Fibroblast of gingiva (primary cell): ENCODE measurements around the gene FAM43B.
"Not testable (repeated sequence)": the region's sequence is repeated elsewhere in the genome, so short reads cannot be mapped to it uniquely, and the experiment has no call there.

Experiments
- DNase-seq: peaks from one replicate; pipeline ENCODE4 v3.0.0-alpha.2; 2011; ENCODE audit warnings: low read depth

The FAM43B gene, protein sequence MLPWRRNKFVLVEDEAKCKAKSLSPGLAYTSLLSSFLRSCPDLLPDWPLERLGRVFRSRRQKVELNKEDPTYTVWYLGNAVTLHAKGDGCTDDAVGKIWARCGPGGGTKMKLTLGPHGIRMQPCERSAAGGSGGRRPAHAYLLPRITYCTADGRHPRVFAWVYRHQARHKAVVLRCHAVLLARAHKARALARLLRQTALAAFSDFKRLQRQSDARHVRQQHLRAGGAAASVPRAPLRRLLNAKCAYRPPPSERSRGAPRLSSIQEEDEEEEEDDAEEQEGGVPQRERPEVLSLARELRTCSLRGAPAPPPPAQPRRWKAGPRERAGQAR

DNA sequence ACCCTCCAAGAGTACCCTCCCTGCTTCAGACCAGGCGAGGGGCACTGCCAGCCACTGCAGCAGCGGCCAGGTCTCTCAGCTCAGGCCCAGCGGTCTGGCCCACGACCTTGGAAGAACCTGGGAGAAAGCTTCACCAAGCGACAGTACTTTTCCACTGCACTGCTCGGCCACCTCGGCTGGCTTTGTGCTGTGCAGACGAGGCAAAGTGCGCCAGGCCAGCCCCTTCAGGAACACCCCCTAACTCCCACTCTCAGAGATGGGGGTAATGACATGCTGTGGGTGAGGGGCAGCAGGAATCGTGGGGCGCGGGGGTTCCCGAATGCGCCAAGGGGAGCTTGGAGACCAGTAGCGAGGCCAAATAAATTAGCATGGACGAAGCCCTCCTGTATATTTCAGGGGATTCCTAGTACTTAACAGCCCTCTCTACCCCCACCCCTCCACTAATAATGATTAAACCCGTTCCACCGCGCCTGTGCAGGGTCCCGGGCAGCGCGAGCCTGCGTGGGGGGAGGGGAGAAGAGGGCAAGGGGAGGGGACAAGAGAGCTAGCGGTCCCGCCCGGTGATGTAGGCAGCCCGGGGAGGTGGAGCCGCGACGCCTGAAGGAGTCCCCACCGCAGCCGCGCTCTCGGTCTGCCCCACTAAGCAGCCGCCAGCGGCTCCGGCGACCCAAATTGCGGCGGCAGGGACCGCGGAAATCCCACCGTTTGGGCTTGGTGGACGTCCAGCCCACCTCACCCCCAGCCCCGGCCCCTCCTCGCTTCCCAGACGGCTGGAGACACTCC, at the start of gene FAM43B:
Gene FAM43B, plus strand, starts transcription at position 629 of the 783 bp plus-strand sequence. CDS start 401 bp downstream, outside the sequence.
- no peak for DNase-seq

DNA sequence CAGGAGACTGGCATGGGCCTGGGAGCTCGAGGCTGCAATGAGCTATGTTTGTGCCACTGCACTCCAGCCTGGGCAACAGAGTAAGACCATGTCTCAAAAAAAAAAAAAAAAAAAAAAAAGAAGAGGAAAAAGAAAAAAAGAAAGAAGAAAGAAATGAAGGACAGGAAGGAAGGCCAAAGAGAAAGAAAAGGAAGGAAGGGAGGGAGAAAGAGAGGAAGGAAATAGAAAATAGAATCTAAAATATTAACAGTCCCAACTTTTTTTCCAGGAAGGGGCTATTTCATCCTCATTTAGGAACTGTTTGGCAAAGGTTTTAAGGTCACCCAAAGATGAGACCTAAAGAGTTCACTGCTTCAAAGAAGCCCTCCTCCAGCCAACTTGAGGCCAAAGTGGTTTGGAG, 46.9 kb upstream of the FAM43B start:
- DNase-seq = no peak

DNA sequence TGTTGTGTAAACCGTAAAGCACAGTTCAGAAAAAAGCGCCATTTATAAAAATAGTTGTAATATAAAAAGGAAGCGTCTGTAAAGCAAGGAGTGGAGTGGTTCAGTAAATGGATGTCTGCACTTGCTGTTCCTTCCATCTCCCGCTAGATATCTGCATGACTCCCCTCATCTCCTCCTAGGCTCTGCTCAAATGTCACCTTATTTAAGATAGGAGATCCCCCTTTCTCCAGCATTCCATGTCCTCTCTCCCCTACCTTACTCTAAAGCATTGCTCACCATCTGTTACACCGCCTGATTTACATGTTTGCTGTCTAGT, 45.2 kb upstream of the FAM43B start:
- no peak for DNase-seq

DNA sequence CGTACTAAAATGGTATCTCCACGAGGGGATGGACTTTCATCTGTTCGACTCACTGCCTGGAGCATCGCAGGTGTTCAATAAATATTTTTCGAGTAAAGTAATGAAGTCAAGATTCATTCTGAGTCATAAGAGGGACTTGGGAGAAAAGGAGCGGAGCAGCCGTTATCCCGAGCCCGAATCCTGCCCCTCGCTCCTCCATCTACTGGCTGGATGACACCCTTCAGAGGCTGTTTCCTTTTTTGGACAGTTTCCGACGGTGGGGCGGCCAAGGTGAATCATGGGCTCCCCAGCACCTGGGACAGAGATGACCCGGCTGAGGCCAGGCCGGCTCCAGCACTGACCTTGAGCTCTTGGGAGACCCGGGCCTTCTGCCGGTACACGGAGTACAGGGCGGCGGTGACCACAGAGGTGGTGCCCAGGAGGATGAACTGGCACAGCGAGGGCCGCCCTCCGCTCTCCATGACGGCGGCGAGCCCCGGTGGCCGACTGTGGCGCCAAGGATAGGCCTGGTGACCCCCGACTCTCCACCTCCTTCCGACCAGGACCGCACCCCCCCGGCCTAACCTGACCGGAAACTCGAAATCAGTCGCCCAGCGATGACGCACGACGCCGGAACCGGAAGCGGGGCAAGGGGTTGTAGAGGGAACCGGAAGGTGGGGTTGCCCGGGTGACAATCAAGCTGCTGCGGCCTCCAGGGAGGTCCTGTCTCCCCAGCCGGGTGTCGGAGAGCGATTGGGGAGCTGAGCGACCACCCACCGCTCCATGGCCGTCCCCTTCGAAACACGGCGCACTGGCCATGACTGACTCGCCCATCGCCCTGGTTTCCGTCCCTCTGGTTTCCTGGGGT, 44.6 kb upstream of the FAM43B start, which contains the start of gene MUL1:
Gene MUL1, minus strand, starts transcription at position 588 of the 847 bp plus-strand sequence. Its CDS starts 127 bp downstream, at position 461.
- peak; percentile 89 for DNase-seq

DNA sequence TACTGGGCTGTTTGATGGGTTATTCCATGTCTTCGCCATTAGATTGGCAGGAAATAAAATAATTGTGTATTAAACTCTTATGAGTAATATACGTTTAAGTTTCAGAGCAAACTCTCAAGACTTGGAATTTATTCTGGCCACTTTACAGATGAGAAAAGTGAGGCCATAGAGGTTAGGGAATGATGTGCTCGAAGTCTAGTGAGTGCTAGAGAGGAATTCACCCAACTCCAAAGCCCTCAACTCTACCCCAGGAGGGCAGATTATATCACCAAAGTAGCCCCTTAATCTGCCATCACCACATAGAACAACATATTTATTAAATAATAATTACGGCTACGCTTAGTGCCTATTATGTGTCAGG, 44.0 kb upstream of the FAM43B start:
- DNase-seq = no peak

DNA sequence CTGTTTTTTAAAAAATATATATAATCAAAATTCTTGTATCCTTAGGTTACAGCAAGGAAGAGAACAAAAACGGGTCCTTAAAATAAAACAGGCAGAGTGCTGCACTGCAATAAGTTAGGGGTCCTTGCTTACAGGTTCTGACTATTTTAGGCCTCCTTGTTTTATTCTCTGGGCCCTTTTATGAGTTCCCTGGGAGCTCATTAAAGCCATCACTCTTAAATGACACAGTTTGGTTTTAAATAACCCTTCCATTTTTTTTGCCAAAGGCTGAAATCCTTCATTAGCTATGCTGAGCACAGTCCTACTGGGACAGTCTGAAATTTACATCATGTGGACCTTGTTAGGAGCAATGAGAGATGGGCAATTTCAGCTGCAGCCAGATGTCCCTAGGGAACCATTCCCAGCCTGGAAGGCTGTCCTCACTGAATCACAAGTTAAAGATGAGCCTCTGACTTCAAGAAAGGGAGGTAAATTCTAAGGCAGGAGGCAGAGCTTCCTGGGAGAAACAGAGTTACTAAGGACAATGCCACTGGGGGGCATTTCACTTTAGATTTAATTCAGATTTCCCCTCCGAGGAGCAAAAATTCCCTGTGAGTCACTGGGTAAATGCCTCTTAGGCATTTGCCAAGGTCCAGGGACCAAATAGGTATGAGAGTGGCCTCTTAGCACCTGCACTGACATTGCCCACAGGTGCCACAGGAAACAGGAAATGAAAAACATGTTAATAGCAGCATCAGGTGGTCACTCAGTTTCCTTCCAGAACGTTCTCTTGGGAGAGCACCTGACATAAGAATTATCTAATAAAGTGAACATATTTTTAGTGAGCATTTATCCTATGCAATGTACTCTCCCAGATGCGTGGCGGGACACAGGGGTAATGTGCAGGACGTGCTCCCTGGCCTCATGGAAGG, 40.6 kb upstream of the FAM43B start:
- DNase-seq = peak; percentile 58

DNA sequence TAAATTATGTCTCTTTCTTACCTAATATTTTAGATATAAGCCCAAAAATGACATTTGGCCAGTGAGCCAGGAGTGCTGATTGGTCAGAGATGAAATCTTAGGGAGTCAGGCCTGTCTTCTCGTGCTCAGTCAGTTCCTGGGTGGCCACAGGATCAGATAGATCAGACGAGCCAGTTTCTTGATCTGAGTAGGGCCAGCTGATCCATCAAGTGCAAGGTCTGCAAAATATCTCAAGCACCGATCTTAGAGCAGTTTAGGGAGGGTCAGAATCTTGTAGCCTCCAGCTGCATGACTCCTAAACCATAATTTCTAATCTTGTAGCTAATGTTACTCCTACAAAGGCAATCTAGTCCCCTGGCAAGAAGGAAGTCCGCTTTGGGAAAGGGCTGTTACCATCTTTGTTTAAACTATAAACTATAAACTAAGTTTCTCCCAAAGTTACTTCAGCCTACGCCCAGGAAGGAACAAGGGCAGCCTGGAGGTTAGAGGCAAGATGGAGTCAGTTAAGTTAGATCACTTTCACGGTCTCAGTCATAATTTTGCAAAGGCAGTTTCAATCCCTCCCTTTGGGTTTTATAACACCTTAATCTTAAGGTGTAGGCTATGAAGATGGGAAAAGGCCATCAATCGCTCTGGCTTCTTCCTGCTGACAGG, 32.6 kb upstream of the FAM43B start:
- not testable (repeated sequence) for DNase-seq

DNA sequence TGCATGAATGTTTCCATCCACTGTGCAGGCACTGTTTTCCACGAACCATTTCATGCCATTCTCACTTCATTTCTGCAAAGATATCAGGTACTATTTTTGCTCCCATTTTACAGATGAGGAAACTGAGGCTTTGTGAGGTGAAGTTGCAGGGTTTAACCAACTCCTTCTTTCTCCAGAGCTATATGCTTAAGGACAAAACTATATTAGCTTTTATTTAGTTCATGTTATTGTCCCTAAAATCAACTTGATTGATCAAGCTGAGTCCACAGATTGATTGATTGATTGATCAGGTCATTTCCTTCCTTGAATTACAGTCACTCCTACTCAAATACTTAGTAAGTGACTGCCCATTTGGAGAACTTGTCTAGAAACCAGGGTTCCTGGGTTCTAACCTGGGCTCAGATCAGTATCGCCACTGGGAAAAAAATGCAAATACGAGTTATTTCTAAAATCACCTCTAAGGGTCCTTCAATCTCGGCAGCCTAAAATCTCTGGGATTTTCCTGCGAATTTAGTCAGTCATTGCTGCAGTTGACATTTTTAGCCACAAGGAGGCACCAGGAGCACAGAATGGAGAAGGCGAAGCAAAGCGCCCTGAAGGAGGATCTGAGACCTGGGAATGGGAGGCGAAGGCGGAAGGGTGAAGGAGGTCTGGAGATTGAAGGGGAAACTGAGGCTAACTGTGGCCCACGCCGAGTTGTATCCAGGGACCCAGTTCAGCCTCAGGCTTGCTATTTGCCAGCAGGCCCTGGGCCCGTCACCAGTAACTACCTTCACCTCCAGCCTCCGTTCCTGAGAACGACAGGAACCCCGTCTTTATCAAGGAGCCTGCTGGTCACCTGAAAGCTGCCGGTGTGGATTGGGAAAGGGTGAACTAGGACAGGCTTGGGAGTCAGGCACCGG, 30.2 kb upstream of the FAM43B start:
- DNase-seq = peak; percentile 56

DNA sequence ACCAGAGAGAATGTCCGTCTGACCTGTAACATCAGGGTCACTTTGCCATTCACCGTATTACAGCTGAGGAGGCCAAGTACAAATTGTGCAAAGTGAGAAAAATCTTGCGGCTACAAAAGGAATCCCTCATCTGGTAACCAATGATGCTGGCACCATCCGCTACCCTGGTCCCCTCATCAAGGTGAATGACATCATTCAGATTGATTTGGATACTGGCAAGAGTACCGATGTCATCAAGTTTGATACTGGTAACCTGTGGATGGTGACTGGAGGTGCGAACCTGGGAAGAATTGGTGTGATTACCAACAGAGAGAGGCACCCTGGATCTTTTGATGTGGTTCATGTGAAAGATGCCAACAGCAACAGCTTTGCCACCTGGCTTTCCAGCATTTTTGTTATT, 26.1 kb upstream of the FAM43B start:
- DNase-seq = no peak

DNA sequence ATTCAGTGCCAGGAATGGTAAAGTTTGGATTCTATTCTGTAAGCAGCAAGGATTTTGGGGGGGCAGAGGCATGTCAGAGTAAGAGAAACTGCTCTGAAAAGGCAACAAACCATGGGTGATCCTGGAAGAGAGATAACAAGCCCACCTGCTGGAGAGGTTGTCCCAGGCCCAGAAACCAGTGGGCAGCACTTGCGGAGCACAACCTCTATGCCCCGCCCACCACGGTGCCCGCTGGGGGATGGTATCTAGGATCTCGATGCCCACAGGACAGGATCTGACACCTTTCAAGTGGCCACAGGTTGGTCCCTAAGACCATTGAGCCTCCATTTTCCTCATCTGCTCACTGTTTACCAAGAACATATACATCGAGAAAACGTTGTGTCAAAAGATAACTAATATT, 24.2 kb upstream of the FAM43B start:
- DNase-seq = no peak

DNA sequence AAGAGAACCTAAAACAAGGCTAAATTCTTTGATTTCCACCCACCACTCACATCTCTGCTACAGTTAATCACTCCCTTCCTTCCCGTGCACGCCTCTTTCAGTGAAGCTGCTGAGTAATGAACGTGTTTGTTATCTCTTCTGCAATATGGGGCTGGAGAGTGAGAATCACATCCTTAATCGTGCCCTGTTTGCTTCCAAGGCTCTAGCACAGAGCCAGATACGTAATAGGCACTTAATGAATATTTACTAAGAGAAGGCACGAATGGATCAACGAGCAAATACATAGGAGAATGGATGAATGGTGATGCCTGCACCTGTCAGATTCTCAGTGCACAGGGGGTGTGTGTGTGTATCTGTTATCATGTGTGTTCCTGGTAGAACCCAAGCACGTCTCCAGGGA, 22.1 kb upstream of the FAM43B start:
- no peak for DNase-seq

DNA sequence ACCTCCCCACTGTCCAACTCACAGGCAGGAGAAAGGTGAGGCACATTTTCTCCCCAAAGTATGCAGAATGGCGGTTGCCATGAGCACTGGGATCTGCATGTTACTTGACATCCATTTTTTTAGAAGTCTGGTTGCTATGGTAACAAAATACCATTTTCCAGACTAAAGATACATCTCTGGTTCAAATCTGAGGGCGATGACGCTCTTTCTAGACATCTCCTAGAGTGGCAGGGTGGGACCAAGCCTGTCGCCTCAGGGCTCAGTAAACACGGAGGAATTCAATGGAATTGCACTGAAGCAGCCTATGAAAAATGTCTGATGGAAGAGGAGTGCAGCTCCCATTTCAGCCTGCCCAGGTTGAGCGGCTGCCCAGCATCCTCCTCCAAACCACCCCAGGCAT, 21.5 kb upstream of the FAM43B start:
- DNase-seq = no peak

DNA sequence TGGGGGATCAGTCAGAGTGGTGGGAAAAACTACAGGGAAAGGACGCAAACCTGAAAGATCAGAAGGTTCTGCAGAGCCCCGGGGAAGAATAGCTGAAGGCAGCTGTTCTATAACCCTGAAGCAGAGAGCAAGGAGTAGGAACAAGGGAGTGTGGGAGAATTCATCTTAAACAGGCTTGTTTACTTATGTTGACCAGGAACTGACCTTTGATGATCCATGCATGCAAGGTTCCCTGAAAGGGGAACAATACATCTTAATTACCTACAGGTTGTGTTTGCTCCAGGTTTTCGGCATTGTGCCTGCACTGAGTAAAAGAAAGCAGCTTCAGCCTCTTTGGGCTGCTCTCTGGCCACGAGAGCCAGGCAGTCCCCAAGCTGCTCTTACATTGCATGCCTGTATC, 18.7 kb upstream of the FAM43B start:
- no peak for DNase-seq

DNA sequence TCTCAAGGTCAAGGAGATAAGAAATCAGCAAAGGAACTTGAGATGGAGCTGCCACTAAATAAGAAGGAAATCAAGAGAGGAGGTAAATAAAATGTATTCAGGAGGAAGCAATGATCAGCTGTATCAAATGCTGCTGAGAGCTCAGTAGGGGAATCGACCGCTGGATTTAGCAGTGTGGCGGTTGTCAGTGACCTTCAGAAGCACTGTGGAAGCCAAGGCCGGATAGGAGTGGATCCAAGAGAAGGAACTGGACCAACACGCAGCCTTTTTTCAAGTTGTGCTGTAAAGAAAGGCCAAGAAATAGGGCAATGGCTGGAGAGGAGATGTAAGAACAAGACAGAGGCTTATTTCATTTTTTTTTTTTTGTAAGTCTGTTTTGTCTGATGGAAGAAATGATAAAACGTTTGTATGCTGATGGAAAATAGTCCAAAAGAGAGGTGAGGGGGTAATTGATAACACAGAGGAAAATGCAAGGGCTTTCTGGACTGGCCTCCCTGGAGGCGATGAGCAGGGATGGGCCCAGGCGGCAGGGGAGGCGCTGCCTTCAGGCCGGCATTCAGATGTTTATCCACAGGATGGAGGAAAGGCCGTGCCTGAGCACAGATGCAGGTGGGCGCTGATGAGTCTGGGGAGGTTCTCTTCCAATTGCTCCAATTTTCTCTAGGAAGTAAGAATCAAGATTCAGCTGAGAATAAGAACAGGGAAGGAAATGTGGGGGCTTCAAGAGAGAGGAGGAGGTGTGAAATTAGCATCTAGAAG, 17.5 kb upstream of the FAM43B start:
- no peak for DNase-seq

DNA sequence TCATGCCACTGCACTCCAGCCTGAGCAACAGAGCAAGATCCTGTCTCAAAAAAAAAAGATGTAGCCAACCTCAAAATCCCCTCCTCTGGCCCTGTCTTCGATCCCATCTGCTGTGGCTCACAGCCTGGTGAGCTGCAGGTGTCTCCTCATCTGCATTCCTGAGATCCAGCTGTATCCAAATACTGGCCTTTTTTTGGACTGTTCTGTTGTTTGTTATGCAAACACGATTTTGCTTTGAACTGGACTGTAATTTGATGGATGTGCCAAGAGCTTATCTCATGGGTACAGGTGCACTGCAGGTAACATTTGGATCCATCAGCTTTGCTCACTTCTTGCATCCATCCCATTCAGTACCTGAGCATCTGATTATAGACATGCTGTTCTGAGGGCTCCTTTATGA, 14.1 kb upstream of the FAM43B start:
- no peak for DNase-seq

DNA sequence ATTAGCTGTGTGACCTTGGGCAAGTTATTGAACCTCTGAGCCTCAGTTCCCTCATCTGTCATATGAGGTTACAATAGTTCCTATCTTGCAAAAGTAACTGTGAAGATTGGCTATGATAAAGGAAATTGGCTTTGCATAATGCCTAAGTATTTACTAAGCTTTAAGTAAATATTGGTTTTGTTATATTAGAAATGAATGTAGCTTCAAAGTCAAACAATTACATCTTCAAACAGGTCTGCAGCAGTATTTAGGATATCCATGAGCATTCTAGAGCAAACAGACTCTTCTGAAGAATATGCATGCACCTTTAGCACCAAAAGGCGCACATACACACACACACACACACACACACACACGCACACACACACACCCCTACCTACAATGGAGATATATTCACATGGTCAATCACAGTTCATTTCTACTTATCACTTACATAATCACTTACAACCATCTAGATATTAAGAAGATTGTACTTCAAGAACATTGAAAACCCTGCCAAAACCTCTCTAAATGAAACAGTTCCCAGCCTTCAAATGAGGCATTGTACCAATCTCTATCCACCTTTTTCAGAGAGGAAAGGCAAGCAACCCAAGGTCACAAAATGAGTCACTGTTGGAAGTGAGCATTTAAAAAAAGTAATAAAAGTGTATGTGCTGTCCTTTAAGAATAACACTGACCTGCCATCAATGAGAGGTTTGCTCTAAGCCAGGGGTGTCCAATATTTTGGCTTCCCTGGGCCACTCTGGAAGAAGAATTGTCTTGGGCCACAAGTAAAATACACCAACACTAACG, 13.4 kb upstream of the FAM43B start:
- no peak for DNase-seq

DNA sequence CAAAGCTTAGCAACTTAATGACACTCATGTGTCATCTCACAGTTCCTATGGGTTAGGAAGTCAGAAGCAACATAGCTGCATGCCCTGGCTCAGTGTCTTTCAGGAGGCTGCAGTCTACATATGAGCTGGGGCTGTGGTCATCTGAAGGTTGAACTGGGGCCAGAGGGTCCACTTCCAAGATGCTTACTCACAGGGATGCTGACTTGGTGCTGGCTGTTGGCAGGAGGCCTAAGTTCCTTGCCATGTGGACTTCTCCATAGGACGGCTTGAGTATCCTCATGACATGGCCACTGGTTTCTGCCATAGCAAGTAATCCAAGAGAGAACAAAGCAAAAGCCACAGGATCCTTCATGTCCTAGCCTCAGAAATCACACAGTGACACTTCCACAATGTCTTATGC, 12.1 kb upstream of the FAM43B start:
- DNase-seq = no peak

DNA sequence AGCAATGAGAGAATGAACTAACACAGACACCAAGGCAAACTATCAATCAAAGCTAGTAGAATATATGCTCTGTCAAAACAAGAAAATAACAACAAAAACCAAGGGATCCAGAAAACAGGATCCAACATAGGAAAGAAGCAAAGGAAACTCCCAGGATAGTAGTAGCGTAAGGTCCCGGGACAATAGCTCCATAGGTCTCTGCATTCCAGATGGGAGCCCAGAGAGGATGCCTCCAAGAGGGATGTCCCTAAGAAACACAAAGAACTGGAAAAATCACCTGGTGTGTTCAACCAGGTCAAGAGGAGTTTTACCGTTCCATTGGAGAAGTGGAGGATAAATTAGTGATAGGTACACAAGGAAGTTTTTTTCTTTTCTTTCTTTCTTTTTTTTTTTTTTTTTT, 5.7 kb upstream of the FAM43B start:
- no peak for DNase-seq

DNA sequence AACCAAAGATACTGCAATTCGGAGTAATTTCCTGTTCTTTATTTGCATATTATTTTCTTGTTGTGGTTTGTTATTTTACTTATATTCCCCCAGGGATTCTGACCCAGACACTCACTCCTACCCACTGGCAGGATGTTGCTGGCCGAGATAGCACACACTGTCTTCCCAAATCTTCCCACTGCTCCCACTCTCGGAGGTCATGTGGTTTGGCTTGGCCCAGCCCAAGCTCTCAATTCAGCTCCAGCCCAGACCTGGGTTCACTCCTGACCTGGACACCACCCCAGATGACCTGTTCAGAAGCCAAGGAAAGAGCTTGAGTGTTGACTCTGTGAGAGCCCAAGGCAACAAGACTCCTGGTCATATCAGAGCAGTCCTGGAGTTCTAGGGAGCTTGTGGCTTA, 1.2 kb upstream of the FAM43B start:
- no peak for DNase-seq
